NCI-H1417 treated with DMSO at 0.1 percent for 48 hours (cell line): Measurements from ENCODE around the gene MAP3K14.

ENCODE experiments used
- DNase-seq: peaks from one replicate; lab custom pipeline; 2025; lab: John Stamatoyannopoulos, UW

Gene MAP3K14

GRCh38 chr17:45235416-45236281, 81.2 kb downstream of the MAP3K14 start:
- DNase-seq = no peak

- no peak for DNase-seq
Observed at GRCh38 chr17:45234641-45235415, 82.0 kb downstream of the MAP3K14 start.

- no peak for DNase-seq
Observed at GRCh38 chr17:45233423-45233924, 83.3 kb downstream of the MAP3K14 start.

- no peak for DNase-seq
Observed at GRCh38 chr17:45232514-45233422, 84.1 kb downstream of the MAP3K14 start.

GRCh38 chr17:45231481-45232116, 85.2 kb downstream of the MAP3K14 start:
- DNase-seq = no peak

- no peak for DNase-seq
Observed at GRCh38 chr17:45230787-45231480, 85.9 kb downstream of the MAP3K14 start.

- DNase-seq = no peak
Observed at GRCh38 chr17:45230410-45230786, 86.4 kb downstream of the MAP3K14 start.

GRCh38 chr17:45229681-45230409, 87.0 kb downstream of the MAP3K14 start:
- no peak for DNase-seq

- no peak for DNase-seq
Observed at GRCh38 chr17:45228763-45229539, 87.9 kb downstream of the MAP3K14 start.

GRCh38 chr17:45227926-45228762, 88.7 kb downstream of the MAP3K14 start:
- no peak for DNase-seq

GRCh38 chr17:45227101-45227925, 89.5 kb downstream of the MAP3K14 start:
- DNase-seq = no peak

GRCh38 chr17:45226576-45226975, 90.2 kb downstream of the MAP3K14 start:
- no peak for DNase-seq

- no peak for DNase-seq
Observed at GRCh38 chr17:45225964-45226530, 90.8 kb downstream of the MAP3K14 start.

GRCh38 chr17:45225051-45225700, 91.6 kb downstream of the MAP3K14 start:
- no peak for DNase-seq

GRCh38 chr17:45224671-45225050, 92.2 kb downstream of the MAP3K14 start:
- DNase-seq = no peak
